Loucy (cell line): ENCODE results near the gene SLC26A1.

Source experiments
- H2AFZ ChIP-seq: fragments of 200-600 bp; sonication (generic); 2 replicates; pipeline ENCODE4 v1.6.0; 2016; ENCODE audit warnings: antibody characterized with exemption, mild to moderate bottlenecking, low read length, moderate library complexity
- H3F3A ChIP-seq: fragments of 200-600 bp; 2 replicates; pipeline ENCODE4 v1.6.0; 2016; ENCODE audit warnings: antibody characterized with exemption, low read depth, mild to moderate bottlenecking
- H3K27me3 ChIP-seq: fragments of 200-600 bp; sonication (generic); 2 replicates; pipeline ENCODE4 v1.6.1; 2014; ENCODE audit warnings: low read length, mild to moderate bottlenecking; ENCODE audit not compliant: insufficient read depth, poor library complexity, severe bottlenecking
- H3K36me3 ChIP-seq: fragments of 200-600 bp; sonication (generic); 2 replicates; pipeline ENCODE4 v1.6.1; 2016; ENCODE audit warnings: low read length; ENCODE audit not compliant: insufficient read depth
- H3K4me1 ChIP-seq: fragments of 200-600 bp; sonication (generic); 2 replicates; pipeline ENCODE4 v1.5.1; 2014; ENCODE audit warnings: low read length, mild to moderate bottlenecking; ENCODE audit not compliant: insufficient read depth, poor library complexity, severe bottlenecking
- H3K4me2 ChIP-seq: fragments of 200-600 bp; sonication (generic); 2 replicates; pipeline ENCODE4 v1.6.0; 2014; ENCODE audit warnings: antibody characterized with exemption, low read length, low read depth, mild to moderate bottlenecking; ENCODE audit not compliant: poor library complexity, severe bottlenecking
- H3K4me3 ChIP-seq: fragments of 200-600 bp; sonication (generic); 2 replicates; pipeline ENCODE4 v1.5.1; 2014; ENCODE audit warnings: low read length, mild to moderate bottlenecking, mixed read lengths; ENCODE audit not compliant: poor library complexity, severe bottlenecking
- H3K79me2 ChIP-seq: fragments of 200-600 bp; sonication (generic); 2 replicates; pipeline ENCODE4 v1.6.1; 2014; ENCODE audit warnings: low read length; ENCODE audit not compliant: insufficient read depth
- H3K9ac ChIP-seq: fragments of 200-600 bp; sonication (generic); 2 replicates; pipeline ENCODE4 v1.6.0; 2014; ENCODE audit warnings: mild to moderate bottlenecking, low read depth, low read length, moderate library complexity; ENCODE audit not compliant: poor library complexity, severe bottlenecking
- H3K9me2 ChIP-seq: fragments of 200-600 bp; sonication (generic); replicated peaks from 2 replicates; pipeline ENCODE4 v1.6.1; 2016; ENCODE audit warnings: low read depth, low read length, mixed read lengths
- H3K9me3 ChIP-seq: fragments of 200-600 bp; sonication (generic); 2 replicates; pipeline ENCODE4 v1.6.1; 2014; ENCODE audit warnings: mild to moderate bottlenecking, antibody characterized with exemption, low read length, low read depth; ENCODE audit not compliant: insufficient read depth
- H4K20me1 ChIP-seq: fragments of 200-600 bp; sonication (generic); 2 replicates; pipeline ENCODE4 v1.6.0; 2014; ENCODE audit warnings: antibody characterized with exemption, low read length, mild to moderate bottlenecking; ENCODE audit not compliant: insufficient read depth, poor library complexity, severe bottlenecking
- EZH2phosphoT487 ChIP-seq: fragments of 200-600 bp; IDR thresholded peaks from 2 replicates; pipeline ENCODE4 v1.6.1; 2018; ENCODE audit warnings: antibody characterized with exemption, mild to moderate bottlenecking, moderate library complexity, borderline replicate concordance
- TF ChIP-seq, protein P1 (sequence below): fragments of 200-600 bp; sonication (generic); conservative IDR thresholded peaks from 2 replicates; pipeline ENCODE4 v1.5.1; 2014; ENCODE audit warnings: mild to moderate bottlenecking, antibody characterized with exemption, low read length

The SLC26A1 gene

DNA sequence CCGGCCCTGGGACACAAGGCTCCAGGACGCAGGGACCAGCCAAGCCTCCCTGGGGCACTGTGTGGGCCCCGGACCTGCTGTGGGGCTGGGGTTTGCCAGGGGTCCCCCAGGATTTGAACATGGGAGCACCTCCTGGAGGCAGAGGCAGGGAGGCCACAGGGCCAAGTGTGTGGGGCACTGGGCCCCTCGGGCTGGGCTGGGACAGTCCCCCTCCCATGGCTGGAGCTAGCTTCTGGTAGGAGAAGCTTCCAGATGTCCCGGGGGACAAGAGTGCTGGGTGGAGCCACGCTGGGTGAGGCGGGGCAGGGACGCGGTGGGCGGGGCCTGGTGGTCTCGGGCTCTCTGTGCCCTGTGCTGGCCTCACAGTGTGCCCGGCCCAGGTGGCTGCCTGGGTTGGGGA lies 36.8 kb upstream of the SLC26A1 start:
- Histone ChIP-seq H3K4me2 (no peak overlapping the region), H2AFZ (no peak overlapping the region), H3K36me3 (peaks cover 11% of the 10 kb centered on the region; the same call in 1 of the 2 replicates), H4K20me1 (no peaks in the 10 kb centered on the region), H3K27me3 (no peaks in the 10 kb centered on the region), H3K4me1 (no peaks in the 10 kb centered on the region), H3K4me3 (no peak overlapping the region), H3K9me2 (no peaks in the 10 kb centered on the region), H3K9me3 (no peaks in the 10 kb centered on the region), H3K9ac (no peak overlapping the region), H3F3A (no peaks in the 10 kb centered on the region), H3K79me2 (no peaks in the 10 kb centered on the region)
- no peak for TF ChIP-seq EZH2phosphoT487
- TF ChIP-seq, protein P1, sequence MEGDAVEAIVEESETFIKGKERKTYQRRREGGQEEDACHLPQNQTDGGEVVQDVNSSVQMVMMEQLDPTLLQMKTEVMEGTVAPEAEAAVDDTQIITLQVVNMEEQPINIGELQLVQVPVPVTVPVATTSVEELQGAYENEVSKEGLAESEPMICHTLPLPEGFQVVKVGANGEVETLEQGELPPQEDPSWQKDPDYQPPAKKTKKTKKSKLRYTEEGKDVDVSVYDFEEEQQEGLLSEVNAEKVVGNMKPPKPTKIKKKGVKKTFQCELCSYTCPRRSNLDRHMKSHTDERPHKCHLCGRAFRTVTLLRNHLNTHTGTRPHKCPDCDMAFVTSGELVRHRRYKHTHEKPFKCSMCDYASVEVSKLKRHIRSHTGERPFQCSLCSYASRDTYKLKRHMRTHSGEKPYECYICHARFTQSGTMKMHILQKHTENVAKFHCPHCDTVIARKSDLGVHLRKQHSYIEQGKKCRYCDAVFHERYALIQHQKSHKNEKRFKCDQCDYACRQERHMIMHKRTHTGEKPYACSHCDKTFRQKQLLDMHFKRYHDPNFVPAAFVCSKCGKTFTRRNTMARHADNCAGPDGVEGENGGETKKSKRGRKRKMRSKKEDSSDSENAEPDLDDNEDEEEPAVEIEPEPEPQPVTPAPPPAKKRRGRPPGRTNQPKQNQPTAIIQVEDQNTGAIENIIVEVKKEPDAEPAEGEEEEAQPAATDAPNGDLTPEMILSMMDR = no peak

DNA sequence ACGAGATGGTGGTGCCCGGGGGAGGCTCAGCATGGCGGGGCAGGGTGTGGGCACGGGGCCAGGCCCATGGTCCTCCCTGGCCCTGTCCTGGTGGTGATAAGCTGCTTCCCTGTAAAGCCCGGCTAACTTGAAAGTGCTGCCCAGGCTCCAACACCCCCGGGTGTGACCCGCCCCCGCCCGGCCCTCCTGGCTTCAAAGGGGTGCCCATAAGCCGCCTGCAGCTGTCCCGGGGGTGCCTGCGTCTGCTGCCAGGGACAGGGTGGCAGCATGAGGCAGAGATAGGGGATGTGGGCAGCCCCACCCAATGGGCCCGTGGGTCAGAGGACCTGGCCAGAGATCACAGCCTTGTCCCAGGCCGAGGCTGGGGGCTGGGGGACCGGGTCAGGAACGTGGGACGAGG lies 36.3 kb upstream of the SLC26A1 start:
- TF ChIP-seq, protein P1 = no peak
- TF ChIP-seq EZH2phosphoT487 = no peak

DNA sequence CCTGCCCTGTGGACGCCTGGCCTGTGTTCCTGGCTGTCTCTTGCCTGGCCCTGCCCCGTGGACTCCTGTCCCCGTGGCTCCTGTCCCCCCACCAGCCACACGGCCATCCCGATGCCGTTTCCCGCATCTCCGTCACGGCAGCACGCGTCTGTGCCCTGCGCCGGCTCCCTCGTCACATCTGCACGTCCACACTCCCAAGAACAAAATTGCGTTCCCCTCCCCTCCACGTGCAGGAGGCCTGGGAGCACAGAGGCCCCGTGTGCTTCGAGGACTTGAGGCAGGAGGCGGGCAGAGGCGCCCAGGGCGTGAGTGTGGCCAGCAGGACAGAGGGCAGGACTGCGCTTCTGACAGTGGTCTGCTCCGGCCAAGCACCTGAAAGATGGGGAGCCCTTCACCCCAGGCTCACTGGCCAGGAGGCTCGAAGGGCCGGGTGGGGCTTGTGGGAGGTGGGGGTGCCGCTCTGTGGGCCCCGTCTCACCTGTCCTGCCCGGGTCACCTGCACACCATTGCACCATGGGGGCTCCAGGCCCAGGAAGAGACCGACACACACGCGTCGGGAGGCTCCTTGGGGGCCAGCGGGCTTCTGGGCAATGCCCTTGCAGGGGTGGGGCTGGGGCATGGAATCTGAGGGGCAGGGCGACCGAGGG lies 35.5 kb upstream of the SLC26A1 start:
- no peak overlapping the region for H3K4me3 ChIP-seq
- no peaks in the 10 kb centered on the region for H3K9me2 ChIP-seq
- H3K9me3 ChIP-seq = no peaks in the 10 kb centered on the region
- H3K79me2 ChIP-seq = no peaks in the 10 kb centered on the region
- H3K27me3 ChIP-seq = no peaks in the 10 kb centered on the region
- H2AFZ ChIP-seq = no peak overlapping the region
- H3K36me3 ChIP-seq = peaks cover 17% of the 10 kb centered on the region; the same call in 1 of the 2 replicates
- no peak for TF ChIP-seq EZH2phosphoT487
- TF ChIP-seq, protein P1 = no peak
- H4K20me1 ChIP-seq = no peaks in the 10 kb centered on the region
- no peak overlapping the region for H3K4me2 ChIP-seq
- H3F3A ChIP-seq = no peaks in the 10 kb centered on the region
- no peak overlapping the region for H3K9ac ChIP-seq
- H3K4me1 ChIP-seq = no peaks in the 10 kb centered on the region

More for the DNA sequence above, 36.3 kb upstream of the SLC26A1 start:
- H3K27me3 ChIP-seq = no peaks in the 10 kb centered on the region
- peaks cover 16% of the 10 kb centered on the region; the same call in 1 of the 2 replicates for H3K36me3 ChIP-seq
- H3K79me2 ChIP-seq = no peaks in the 10 kb centered on the region
- H4K20me1 ChIP-seq = no peaks in the 10 kb centered on the region
- no peak overlapping the region for H2AFZ ChIP-seq
- H3K4me3 ChIP-seq = no peak overlapping the region
- no peak overlapping the region for H3K4me2 ChIP-seq
- no peak overlapping the region for H3K9ac ChIP-seq
- H3K9me2 ChIP-seq = no peaks in the 10 kb centered on the region
- H3K4me1 ChIP-seq = no peaks in the 10 kb centered on the region
- H3K9me3 ChIP-seq = no peaks in the 10 kb centered on the region
- no peaks in the 10 kb centered on the region for H3F3A ChIP-seq
